Stimulated activated CD8-positive, alpha-beta memory T cell treated with anti-CD3 and anti-CD28 coated beads, Interleukin-7, amount 100 ng/mL, for 1 hour (primary cell): Measurements from ENCODE around the gene CFTR.
"Not testable (repeated sequence)": the region's sequence is repeated elsewhere in the genome, so short reads cannot be mapped to it uniquely, and the experiment has no call there.

Source experiments
- DNase-seq, 2 donors: peaks; one replicate each; pipeline ENCODE4 v3.0.0-alpha.2; 2020; ENCODE audit warnings: low read depth in 2 of 2

Gene CFTR

DNA sequence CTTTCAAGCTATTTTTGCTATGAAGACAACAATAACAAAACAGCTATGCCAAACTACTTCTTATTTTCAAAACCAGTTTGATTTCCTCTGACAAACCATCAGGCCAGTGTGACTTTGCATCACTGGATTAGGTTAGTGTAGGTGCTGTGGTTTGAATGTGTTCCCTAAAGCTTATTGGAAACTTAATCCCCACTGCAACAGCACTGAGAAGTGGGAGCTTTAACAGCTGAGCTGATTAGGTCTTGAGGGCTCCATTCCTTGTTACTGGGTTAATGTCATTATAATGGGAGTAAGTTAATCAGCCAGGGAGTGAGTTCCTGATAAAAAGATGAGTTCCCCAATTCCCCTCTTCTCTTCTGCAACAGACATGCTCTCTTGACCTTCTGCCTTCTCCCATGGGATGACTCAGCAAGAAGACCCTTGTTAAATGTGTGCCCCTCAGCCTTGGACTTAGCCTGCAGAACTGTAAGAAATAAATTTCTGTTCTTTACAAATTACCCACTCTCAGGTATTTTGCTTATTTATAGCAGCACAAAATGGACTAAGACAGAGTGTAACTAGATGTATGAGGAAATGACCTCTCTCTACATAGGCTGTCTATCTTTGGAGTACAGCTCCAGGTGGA is 206.6 kb downstream of the CFTR start:
- no peak for DNase-seq

DNA sequence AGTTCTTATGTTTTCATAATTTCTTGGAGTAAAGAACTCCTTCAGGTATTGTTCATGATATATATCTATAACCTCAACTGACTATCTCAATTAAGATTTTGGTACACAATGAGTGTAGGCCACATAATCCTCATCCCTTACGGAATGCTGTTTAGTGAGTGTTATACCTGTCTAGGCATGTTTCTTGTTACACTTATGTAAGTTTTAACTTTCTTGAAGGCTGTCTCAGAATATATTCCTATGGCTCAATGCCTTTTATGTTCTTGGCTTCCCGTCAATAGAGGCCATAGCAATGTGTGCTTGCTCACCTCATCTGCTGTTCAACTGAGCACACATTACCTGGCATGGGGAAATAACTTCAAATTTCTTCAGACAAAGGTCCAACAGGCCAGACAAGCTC is 208.3 kb downstream of the CFTR start:
- DNase-seq = no peak

DNA sequence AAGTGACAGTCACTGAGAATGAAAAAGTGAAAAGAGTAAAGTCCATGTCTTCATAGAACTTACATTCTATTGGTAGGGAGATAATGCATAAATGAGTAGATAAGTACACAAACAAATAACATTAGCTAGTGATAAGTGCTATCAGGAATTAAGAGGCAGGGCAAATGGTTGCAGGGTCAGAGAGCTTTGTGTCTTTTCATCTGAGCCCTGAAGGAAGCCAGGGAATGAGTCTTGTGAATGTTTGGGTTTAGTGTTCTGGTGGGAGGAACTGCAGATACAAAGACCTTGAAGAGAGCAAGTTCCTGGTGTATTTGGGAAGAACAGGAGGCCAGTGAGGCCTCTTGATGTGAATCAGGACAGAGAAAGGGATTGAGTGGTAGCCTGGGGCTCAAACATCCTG is 209.6 kb downstream of the CFTR start:
- no peak for DNase-seq

DNA sequence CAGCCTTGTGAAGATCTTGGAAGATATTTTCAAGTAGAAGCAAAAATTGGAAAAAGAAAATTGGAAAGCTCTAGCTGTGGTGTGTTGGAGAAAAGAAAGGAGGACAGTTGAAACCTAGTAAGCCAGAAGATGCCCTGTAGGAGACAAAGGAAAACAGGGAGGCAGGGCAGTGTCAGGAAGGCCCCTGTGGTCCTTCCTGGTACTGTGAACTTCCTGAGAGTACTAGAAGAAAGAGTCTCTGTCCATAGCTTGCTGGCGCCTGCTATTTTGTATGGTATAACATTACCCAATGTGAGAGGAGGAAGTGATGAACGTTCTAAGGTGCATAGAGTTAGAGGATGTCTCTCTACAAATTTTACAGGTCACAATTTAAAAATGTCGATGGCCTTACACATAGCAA is 210.3 kb downstream of the CFTR start:
- DNase-seq = no peak

DNA sequence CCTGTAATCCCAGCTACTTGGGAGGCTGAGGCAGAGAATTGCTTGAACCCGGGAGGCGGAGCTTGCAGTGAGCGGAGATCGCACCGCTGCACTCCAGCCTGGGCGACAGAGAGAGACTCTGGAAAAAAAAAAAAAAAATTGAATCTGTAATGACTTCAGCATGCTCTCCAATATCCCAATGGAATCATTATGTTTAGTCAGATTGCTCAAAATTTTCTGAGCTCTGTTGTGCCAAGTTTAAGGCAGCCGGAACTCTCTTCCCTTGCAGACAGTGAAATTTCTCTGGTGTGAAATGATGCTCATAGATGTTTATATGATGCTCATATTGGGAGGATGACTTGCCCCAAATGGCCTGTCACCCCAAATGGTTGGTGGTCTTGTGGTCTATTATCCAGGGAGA is 212.5 kb downstream of the CFTR start:
- DNase-seq = no peak

DNA sequence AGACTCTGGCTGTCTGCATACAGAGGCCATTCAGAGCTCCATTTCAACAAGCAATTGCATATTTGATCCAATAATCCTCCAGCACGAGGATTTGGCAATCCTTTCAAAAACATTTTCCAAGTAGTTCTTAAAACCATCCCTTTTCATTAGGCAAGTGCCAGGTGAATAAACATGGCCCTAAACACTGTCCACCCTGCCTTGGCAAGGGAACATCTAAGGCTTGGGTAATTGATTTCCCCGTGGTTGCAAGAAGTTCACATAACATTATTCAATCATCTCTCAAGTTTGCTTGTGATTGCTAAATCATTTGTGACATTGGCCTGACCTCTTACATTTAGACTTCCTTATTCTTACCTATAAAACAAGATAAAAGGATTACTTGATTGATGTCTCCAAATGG is 218.2 kb downstream of the CFTR start:
- DNase-seq = no peak

DNA sequence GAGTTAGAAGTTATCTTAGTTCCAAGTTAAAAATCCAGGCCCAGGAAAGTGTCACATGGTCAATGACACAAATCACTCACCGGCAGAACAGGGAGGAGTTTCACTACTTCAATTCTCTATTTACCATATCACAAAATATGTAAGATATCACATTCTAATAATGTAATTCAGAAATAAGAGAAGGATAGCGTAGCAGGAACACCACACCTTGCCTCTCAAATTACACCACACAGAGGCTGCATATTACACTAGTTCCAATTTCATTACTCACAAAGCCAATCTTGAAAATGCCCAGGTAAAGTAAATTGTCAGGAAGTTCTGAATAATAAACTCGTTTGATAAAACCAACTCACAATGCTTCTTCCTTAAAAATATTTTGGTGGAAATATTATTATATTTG is 224.2 kb downstream of the CFTR start:
- DNase-seq = no peak

DNA sequence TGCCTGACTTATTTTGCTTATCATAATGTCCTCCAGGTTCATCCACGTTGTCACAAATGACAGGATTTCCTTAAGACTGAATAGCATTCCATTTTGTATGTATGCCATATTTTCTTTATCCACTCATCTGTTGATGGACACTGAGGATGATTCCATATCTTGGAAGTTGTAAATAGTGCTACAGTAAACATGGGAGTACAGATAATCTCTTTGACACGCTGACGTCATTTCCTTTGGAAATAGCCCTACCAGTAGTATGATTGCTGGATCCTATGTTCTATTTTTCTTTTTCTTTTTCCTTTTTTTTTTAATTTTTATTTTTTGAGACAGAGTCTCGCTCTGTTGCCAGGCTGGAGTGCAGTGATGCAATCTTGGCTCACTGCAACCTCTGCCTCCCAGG is 225.8 kb downstream of the CFTR start:
- no peak for DNase-seq

DNA sequence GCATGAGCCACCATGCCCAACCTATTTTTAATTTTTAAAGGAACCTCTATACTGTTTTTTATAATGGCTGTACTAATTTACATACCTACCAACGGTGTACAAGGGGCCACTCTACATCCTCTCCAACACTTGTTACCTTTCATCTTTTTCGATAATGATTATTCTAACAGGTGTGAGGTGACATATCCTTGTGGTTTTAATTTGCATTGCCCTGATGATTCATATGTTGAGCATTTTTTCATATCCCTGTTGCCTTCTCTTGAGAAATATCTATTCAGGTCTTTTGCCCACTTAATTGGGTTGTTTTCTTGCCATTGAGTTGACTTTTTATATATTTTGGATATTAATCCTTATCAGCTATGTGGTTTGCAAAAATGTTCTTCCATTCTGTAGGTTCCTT is 226.4 kb downstream of the CFTR start:
- no peak for DNase-seq

DNA sequence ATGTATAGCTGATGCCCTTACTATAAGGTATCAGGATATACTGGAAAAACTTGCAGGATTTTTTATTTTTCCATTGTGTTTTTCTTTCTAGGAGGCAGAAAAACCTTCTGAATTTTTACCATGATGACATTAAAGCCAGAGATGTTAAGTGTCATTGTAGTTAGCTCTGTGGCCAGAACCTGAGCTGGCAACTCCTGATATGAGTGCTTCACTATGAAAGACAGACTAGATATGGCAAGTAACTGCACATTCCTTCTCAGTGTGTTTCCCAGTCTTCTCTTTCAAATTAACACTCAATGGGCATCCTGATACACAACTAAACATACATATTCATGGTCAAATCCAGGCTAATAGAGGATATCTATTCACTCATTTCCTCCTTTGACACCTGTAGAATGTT is 227.3 kb downstream of the CFTR start:
- no peak for DNase-seq

DNA sequence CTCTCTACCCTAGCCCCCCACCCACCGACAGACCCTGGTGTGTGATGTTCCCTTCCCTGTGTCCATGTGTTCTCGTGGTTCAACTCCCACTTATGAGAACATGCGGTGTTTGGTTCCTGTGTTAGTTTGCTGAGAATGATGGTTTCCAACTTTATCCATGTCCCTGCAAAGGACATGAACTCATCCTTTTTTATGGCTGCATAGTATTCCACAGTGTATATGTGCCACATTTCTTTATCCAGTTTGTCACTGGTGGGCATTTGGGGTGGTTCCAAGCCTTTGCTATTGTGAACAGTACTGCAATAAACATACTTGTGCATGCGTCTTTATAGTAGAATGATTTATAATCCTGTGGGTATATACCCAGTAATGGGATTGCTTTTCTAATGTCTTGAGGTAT is 228.3 kb downstream of the CFTR start:
- DNase-seq = not testable (repeated sequence)

DNA sequence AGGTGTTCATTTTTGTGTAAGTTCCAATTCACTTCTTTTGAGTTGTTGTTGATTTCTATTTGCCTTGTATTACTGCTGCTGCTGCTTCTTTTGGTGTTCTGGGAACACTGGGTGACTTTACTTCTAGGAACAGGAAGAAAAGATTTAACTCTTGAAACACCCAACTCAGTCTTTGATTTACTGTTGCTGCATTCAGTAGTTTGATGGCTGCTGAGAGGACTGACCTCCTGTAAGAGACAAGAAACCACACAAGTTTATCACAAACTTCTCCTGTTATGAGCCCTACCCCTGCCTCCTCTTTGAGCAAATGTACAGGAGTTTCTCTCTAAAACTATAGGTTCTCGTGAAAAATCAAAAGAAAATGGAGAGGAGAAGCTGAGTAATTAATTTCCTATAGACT is 231.7 kb downstream of the CFTR start:
- no peak for DNase-seq

DNA sequence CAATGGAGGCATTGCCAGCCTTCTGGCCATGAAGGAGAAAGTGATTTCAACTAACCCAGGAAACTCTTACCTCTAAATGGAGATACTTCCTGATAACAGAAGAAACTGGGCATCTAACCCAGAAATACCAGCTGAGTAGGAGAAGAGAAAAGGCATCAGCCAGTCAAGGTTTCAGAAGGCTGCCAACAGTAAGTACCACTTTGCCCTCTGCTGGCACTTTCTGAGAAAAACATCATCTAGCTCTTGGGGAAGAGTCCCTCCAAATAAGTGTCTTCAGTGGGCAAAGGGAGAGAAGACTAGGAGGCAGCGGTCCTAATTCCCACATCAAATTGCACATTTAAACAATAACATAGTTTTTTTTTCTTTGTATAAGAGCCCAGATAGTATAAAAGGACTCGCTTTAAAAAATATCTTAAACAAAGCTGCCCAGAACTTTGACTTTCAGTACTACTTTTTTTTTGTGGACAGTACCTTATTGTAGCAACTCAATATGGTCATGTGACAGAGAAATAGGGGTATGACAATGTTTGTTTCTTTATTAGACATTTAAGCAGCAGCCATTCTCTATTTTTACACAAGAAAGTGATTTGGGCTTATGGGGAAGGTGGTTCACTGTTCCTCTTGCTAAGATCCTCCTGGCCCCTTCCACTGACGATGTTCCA is 236.1 kb downstream of the CFTR start:
- DNase-seq = no peak

DNA sequence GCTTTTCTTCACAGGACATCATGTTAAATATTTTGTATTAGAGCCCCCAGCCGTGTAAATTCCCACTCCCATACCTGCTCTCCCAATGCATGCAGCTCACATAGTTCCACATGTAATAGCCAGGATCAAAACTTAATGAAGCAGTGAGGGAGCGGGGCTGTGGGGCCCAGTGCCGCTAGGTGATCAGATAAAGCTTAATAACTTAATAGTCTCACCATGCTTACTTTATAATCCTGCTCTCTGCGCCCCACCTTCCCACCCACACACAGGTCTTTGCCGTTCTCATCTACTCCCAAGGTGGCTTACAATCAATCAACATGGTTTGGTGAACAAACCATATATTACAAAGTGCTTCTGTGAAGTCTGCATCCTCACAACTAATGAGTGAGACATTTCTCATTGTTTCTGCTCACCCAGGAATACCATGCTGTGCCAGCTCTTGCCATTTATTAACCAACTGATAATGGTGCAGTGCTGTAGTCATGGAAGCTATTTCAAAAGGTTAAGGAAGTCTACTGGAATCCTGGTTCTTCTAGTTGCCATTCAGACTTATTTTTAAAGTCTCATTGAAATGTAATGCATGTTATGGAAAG is 237.0 kb downstream of the CFTR start:
- no peak for DNase-seq

DNA sequence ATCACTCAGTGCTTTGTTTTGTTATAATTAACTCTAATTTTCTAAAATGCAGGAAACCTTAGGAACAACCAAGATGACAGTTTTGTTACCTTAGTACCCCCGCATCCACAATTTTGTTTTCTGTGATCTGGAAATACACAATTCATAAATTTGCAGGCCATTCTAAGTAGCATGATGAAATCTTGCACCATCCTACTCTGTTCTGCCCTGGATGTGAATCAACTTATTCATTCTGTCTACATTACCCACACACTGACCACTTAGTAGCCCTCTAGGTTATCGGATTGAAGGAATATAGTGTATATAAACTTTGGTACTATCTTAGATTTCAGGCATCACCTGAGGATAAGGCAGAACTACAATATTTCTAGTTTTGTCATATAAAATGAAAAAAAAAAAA is 237.5 kb downstream of the CFTR start:
- DNase-seq = no peak
